HepG2 (cell line): ENCODE results near the gene IL1RAP. TPM values are rescaled to one million over a fixed set of nuclear protein-coding genes. Genes with fewer than 3 reads are reported as not detected.
A peak's percentile ranks its signal among the peaks of the same experiment; 100 is the strongest.

ENCODE experiments used
- AFF4 ChIP-seq: sonication (generic); formaldehyde crosslinking; IDR thresholded peaks from 2 replicates; pipeline ENCODE4 v1.4.0; 2020; ENCODE audit warnings: missing genetic modification reagents
- CBFB ChIP-seq: sonication (generic); formaldehyde crosslinking; IDR thresholded peaks from 2 replicates; pipeline ENCODE4 v1.4.0; 2020; ENCODE audit warnings: missing genetic modification reagents
- CENPX ChIP-seq: sonication (generic); formaldehyde crosslinking; IDR thresholded peaks from 2 replicates; pipeline ENCODE4 v1.9.0; 2021; ENCODE audit warnings: mild to moderate bottlenecking, missing genetic modification reagents, moderate library complexity
- FOXP1 ChIP-seq, 2 experiments: fragments of 450-650 bp in 1 of 2; IDR thresholded peaks; 2 replicates each; pipeline ENCODE4 v1.6.1; 2017 to 2018; ENCODE audit warnings: antibody characterized with exemption in 1 of 2
- HOXA9 ChIP-seq: sonication (generic); formaldehyde crosslinking; IDR thresholded peaks from 2 replicates; pipeline ENCODE4 v1.8.1; 2022; ENCODE audit warnings: missing genetic modification reagents, mild to moderate bottlenecking, moderate library complexity, borderline replicate concordance
- MED1 ChIP-seq: sonication (generic); formaldehyde crosslinking; IDR thresholded peaks from 2 replicates; pipeline ENCODE4 v1.4.0; 2020; ENCODE audit warnings: missing genetic modification reagents
- NFE2L1 ChIP-seq: sonication (generic); formaldehyde crosslinking; IDR thresholded peaks from 2 replicates; pipeline ENCODE4 v1.4.0; 2020; ENCODE audit warnings: missing genetic modification reagents, mild to moderate bottlenecking, borderline replicate concordance
- NR2F2 ChIP-seq: IDR thresholded peaks from 2 replicates; pipeline ENCODE4 v1.6.1; 2012; ENCODE audit warnings: low read depth, inconsistent platforms, borderline replicate concordance
- PRMT3 ChIP-seq: sonication (generic); formaldehyde crosslinking; IDR thresholded peaks from 2 replicates; pipeline ENCODE4 v1.8.1; 2022; ENCODE audit warnings: low read depth, mild to moderate bottlenecking, moderate library complexity, missing genetic modification reagents, borderline replicate concordance
- RFXANK ChIP-seq: IDR thresholded peaks from 2 replicates; pipeline ENCODE4 v1.6.1; 2016
- SRSF4 ChIP-seq: fragments of 200-400 bp; formaldehyde crosslinking; IDR thresholded peaks from one replicate; pipeline ENCODE4 v1.6.1; 2018; ENCODE audit warnings: mild to moderate bottlenecking, low read depth, low read length, moderate library complexity; ENCODE audit not compliant: poor library complexity, severe bottlenecking
- STAG1 ChIP-seq: sonication (generic); formaldehyde crosslinking; IDR thresholded peaks from 2 replicates; pipeline ENCODE4 v1.4.0; 2020; ENCODE audit warnings: missing genetic modification reagents
- TEF ChIP-seq: sonication (generic); formaldehyde crosslinking; IDR thresholded peaks from 2 replicates; pipeline ENCODE4 v1.5.0; 2020; ENCODE audit warnings: missing genetic modification reagents
- ZBTB3 ChIP-seq: sonication (generic); formaldehyde crosslinking; IDR thresholded peaks from 2 replicates; pipeline ENCODE4 v1.4.0; 2020; ENCODE audit warnings: low read depth, mild to moderate bottlenecking, moderate library complexity, missing genetic modification reagents, borderline replicate concordance
- ZBTB37 ChIP-seq: sonication (generic); formaldehyde crosslinking; IDR thresholded peaks from 2 replicates; pipeline ENCODE4 v1.4.0; 2020; ENCODE audit warnings: mild to moderate bottlenecking, missing genetic modification reagents
- ZMAT3 ChIP-seq: sonication (generic); formaldehyde crosslinking; conservative IDR thresholded peaks from 2 replicates; pipeline ENCODE4 v1.7.0; 2021; ENCODE audit warnings: missing genetic modification reagents
- ZNF3 ChIP-seq: IDR thresholded peaks from 2 replicates; pipeline ENCODE4 v1.7.0; 2017; ENCODE audit warnings: inconsistent platforms
- ZNF33B ChIP-seq: sonication (generic); formaldehyde crosslinking; IDR thresholded peaks from 2 replicates; pipeline ENCODE4 v1.5.1; 2020; ENCODE audit warnings: mild to moderate bottlenecking, missing genetic modification reagents
- ZNF382 ChIP-seq: sonication (generic); formaldehyde crosslinking; IDR thresholded peaks from 2 replicates; pipeline ENCODE4 v1.5.0; 2020; ENCODE audit warnings: missing genetic modification reagents, mild to moderate bottlenecking, borderline replicate concordance
- ZNF496 ChIP-seq: sonication (generic); formaldehyde crosslinking; IDR thresholded peaks from 2 replicates; pipeline ENCODE4 v1.8.1; 2023; ENCODE audit warnings: mild to moderate bottlenecking, moderate library complexity, missing genetic modification reagents; ENCODE audit not compliant: insufficient replicate concordance
- ZNF513 ChIP-seq: sonication (generic); formaldehyde crosslinking; conservative IDR thresholded peaks from 2 replicates; pipeline ENCODE4 v1.5.0; 2020; ENCODE audit warnings: missing genetic modification reagents
- ZNF782 ChIP-seq: sonication (generic); formaldehyde crosslinking; IDR thresholded peaks from 2 replicates; pipeline ENCODE4 v1.4.0; 2020; ENCODE audit warnings: missing genetic modification reagents, mild to moderate bottlenecking, borderline replicate concordance
- ZNF891 ChIP-seq: sonication (generic); formaldehyde crosslinking; IDR thresholded peaks from 2 replicates; pipeline ENCODE4 v1.5.0; 2020; ENCODE audit warnings: mild to moderate bottlenecking, missing genetic modification reagents
- polyA plus RNA-seq, 8 experiments: library from polyadenylated mRNA; depleted of rRNA in 3 of 8; stranded (reverse) in 7 of 8; unstranded in 1 of 8; fragments of >200 nt; fragmentation: Illumina TruSeq in 4 of 8; extraction: Trizol in 4 of 8; gene quantifications; 2 replicates each; pipeline versions ENCODE4 v1.2.1 to v1.2.3, GENCODE V29; 2011 to 2016; ENCODE audit warnings: low read depth in 4 of 8, missing spikeins in 1 of 8, mixed read lengths in 1 of 8; ENCODE audit not compliant: insufficient read depth in 1 of 8
- total RNA-seq, 5 experiments: library from RNA; depleted of rRNA; stranded (reverse); fragments of >200 nt; fragmentation: Illumina TruSeq; extraction: Trizol; gene quantifications; 2 replicates each; pipeline ENCODE4 v1.2.3, GENCODE V29; 2016; ENCODE audit warnings: low read depth in 1 of 5

IL1RAP gene
- total and polyA plus RNA-seq, 2 of the 13 experiments (the other 11 are each of a cell fraction or from before 2014, with no cell fraction given): 18.3 to 54.9 TPM

- TF ChIP-seq ZNF496 (CRISPR knock-in tag) (no peak), TEF (CRISPR knock-in tag) (peak; percentile 84), ZNF33B (CRISPR knock-in tag) (no peak), NR2F2 (peak; percentile 94), RFXANK (CRISPR knock-in tag) (peak; percentile 77; the same call in 1 of the 2 replicates), CENPX (CRISPR knock-in tag) (no peak), ZBTB37 (CRISPR knock-in tag) (no peak), STAG1 (CRISPR knock-in tag) (peak; percentile 32; the same call in 1 of the 2 replicates), ZMAT3 (CRISPR knock-in tag) (0 out of 2 replicates have a peak, but pooled peaks have one; percentile 16), ZNF891 (CRISPR knock-in tag) (no peak), ZNF782 (CRISPR knock-in tag) (no peak), PRMT3 (CRISPR knock-in tag) (no peak), MED1 (peak; percentile 94), HOXA9 (CRISPR knock-in tag) (no peak), NFE2L1 (CRISPR knock-in tag) (no peak), AFF4 (CRISPR knock-in tag) (no peak), ZNF382 (no peak), ZNF3 (peak; percentile 96), FOXP1 (IDR thresholded peaks at IDR 0.05) (peak; percentile 67), FOXP1 (CRISPR knock-in tag; IDR thresholded peaks at IDR 0.05) (peak; percentile 93), CBFB (CRISPR knock-in tag) (no peak), SRSF4 (no peak), ZNF513 (no peak), ZBTB3 (CRISPR knock-in tag) (no peak)
These were observed 34.3 kb downstream of the IL1RAP start (continued) for GRCh38 chr3:190548031-190548656.
